GM21619 (cell line): ENCODE data around the gene MUC4.
"Not testable (repeated sequence)": the region's sequence is repeated elsewhere in the genome, so short reads cannot be mapped to it uniquely, and the experiment has no call there.

Experiments used
- ATAC-seq: cut with Tn5 transposase; IDR thresholded peaks from one replicate; pipeline ENCODE4 v1.9.1; 2021; ENCODE audit not compliant: unreplicated experiment

Gene MUC4

GRCh38 chr3:195762249-195762585, 49.5 kb downstream of the MUC4 start:
- no peak for ATAC-seq

- no peak for ATAC-seq
These were observed 50.0 kb downstream of the MUC4 start for GRCh38 chr3:195761567-195762248.

- ATAC-seq = no peak
These were observed 50.6 kb downstream of the MUC4 start for GRCh38 chr3:195761123-195761566.

GRCh38 chr3:195760345-195761122, 51.2 kb downstream of the MUC4 start:
- no peak for ATAC-seq

- ATAC-seq = no peak
These were observed 52.9 kb downstream of the MUC4 start for GRCh38 chr3:195758721-195759353.

GRCh38 chr3:195757827-195758226, 53.9 kb downstream of the MUC4 start:
- no peak for ATAC-seq

- no peak for ATAC-seq
These were observed 54.3 kb downstream of the MUC4 start for GRCh38 chr3:195757438-195757770.

GRCh38 chr3:195755791-195756676, 55.7 kb downstream of the MUC4 start:
- no peak for ATAC-seq

- ATAC-seq = no peak
These were observed 56.3 kb downstream of the MUC4 start for GRCh38 chr3:195755391-195755790.

GRCh38 chr3:195754906-195755305, 56.8 kb downstream of the MUC4 start:
- ATAC-seq = no peak

- ATAC-seq = no peak
These were observed 57.6 kb downstream of the MUC4 start for GRCh38 chr3:195754141-195754540.

- no peak for ATAC-seq
These were observed 58.1 kb downstream of the MUC4 start for GRCh38 chr3:195753581-195753980.

- ATAC-seq = no peak
These were observed 59.0 kb downstream of the MUC4 start for GRCh38 chr3:195752546-195753331.

- ATAC-seq = no peak
These were observed 59.7 kb downstream of the MUC4 start for GRCh38 chr3:195752066-195752465.

GRCh38 chr3:195751560-195751959, 60.2 kb downstream of the MUC4 start:
- no peak for ATAC-seq

GRCh38 chr3:195750797-195751520, 60.8 kb downstream of the MUC4 start:
- no peak for ATAC-seq

- ATAC-seq = not testable (repeated sequence)
These were observed 62.6 kb downstream of the MUC4 start for GRCh38 chr3:195749101-195749500.

GRCh38 chr3:195748661-195749060, 63.1 kb downstream of the MUC4 start:
- no peak for ATAC-seq

- ATAC-seq = no peak
These were observed 65.0 kb downstream of the MUC4 start for GRCh38 chr3:195746751-195747150.

GRCh38 chr3:195746346-195746745, 65.4 kb downstream of the MUC4 start:
- ATAC-seq = no peak
